ENCODE results near the gene SLC5A10.
"Not testable (repeated sequence)": the region's sequence is repeated elsewhere in the genome, so short reads cannot be mapped to it uniquely, and the experiment has no call there.

The SLC5A10 gene

GRCh38 chr17:18921485-18921884, 30.5 kb upstream of the SLC5A10 start:
- TF ChIP-seq EZH2 (optimal IDR thresholded peaks at IDR 0.05; ENCODE audit: low read depth, low read length) (no peak), EZH2phosphoT487 (IDR thresholded peaks at IDR 0.05; ENCODE audit: low read length) (no peak)
- Histone ChIP-seq H3K79me2 (ENCODE audit: low read length) (no peaks in the 10 kb centered on the region), H4K20me1 (ENCODE audit: insufficient read depth, low read length) (no peaks in the 10 kb centered on the region), H3K9ac (ENCODE audit: low read length) (no peak overlapping the region), H3K4me3 (ENCODE audit: low read length) (no peak overlapping the region), H3K9me2 (replicated peaks; ENCODE audit: insufficient read depth, low read length) (no peaks in the 10 kb centered on the region), H3K27ac (ENCODE audit: low read length) (peak overlapping the region; percentile 49), H3K4me1 (ENCODE audit: low read length) (peaks cover 15% of the 10 kb centered on the region), H3K4me2 (ENCODE audit: low read depth, low read length) (peak overlapping the region; percentile 34; the same call in 1 of the 2 replicates), H3K36me3 (replicated peaks; ENCODE audit: insufficient read depth, low read length) (no peaks in the 10 kb centered on the region), H3F3A (ENCODE audit: insufficient read depth, low read length) (peaks cover 8% of the 10 kb centered on the region; the same call in 1 of the 2 replicates), H2AFZ (ENCODE audit: low read length) (no peak overlapping the region), H3K27me3 (replicated peaks; ENCODE audit: insufficient read depth, low read length) (no peaks in the 10 kb centered on the region), H3K9me3 (replicated peaks; ENCODE audit: insufficient read depth, low read length) (no peaks in the 10 kb centered on the region)
- DNase-seq, result no peak

DNA sequence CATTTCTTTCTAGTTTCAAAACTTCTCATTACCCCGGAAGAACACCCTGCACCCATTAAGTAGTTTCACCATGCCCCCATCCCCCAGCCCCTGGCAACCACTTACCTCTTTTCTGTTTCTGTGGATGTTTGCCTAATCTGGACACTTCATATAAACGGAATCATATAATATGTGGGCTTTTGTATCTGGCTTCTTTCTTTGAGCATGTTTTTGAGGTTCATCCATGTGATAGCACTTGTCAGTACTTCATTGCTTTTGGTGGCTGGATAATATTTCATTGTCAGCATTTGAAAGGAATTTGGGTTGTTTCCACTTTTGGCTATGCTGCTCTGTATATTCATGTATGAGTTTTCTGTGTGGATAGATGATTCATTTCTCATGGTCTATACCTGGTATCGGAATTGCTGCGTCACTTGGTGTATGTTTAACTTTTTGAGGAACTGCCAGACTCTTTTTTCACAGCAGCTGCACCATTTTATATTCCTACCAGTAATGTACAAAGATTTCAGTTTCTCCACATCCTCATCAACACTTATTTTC, 30.0 kb upstream of the SLC5A10 start:
- Histone ChIP-seq H3K79me2 (ENCODE audit: low read length) (no peaks in the 10 kb centered on the region), H3K9ac (ENCODE audit: low read length) (no peak overlapping the region), H3K4me2 (ENCODE audit: low read depth, low read length) (peak overlapping the region; percentile 34; the same call in 1 of the 2 replicates)

DNA sequence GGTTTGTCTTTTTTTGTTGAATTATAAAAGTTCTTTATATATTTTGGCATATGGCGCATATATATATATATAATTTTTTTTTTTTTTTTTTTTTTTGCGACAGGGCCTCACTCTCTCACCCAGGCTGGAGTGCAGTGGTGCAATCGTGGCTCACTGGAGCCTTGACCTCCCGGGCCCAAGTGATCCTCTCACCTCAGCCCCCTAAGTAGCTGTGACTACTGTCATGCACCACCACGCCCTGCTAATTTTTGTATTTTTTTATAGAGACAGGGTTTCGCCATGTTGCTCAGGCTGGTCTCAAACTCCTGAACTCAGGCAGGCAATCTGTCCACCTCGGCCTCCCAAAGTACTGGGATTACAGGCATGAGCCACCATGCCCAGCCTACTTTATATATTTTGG, 29.4 kb upstream of the SLC5A10 start:
- not testable (repeated sequence) for H2AFZ ChIP-seq (ENCODE audit: low read length); H3K4me2 ChIP-seq (ENCODE audit: low read depth, low read length); H3K9me3 ChIP-seq (replicated peaks; ENCODE audit: insufficient read depth, low read length); H3K79me2 ChIP-seq (ENCODE audit: low read length); H3K27me3 ChIP-seq (replicated peaks; ENCODE audit: insufficient read depth, low read length); H3K9ac ChIP-seq (ENCODE audit: low read length); H3K4me3 ChIP-seq (ENCODE audit: low read length); H3K9me2 ChIP-seq (replicated peaks; ENCODE audit: insufficient read depth, low read length); DNase-seq; H3K36me3 ChIP-seq (replicated peaks; ENCODE audit: insufficient read depth, low read length); H4K20me1 ChIP-seq (ENCODE audit: insufficient read depth, low read length); H3F3A ChIP-seq (ENCODE audit: insufficient read depth, low read length)
- peak overlapping the region; percentile 49; the same call in 1 of the 2 replicates for H3K27ac ChIP-seq (ENCODE audit: low read length)
- H3K4me1 ChIP-seq (ENCODE audit: low read length), result peaks cover 15% of the 10 kb centered on the region

More for the DNA sequence above, 30.0 kb upstream of the SLC5A10 start:
- peaks cover 8% of the 10 kb centered on the region; the same call in 1 of the 2 replicates for H3F3A ChIP-seq (ENCODE audit: insufficient read depth, low read length)
- no peaks in the 10 kb centered on the region for H3K27me3 ChIP-seq (replicated peaks; ENCODE audit: insufficient read depth, low read length)
- no peak overlapping the region for H2AFZ ChIP-seq (ENCODE audit: low read length)
- H4K20me1 ChIP-seq (ENCODE audit: insufficient read depth, low read length), result no peaks in the 10 kb centered on the region
- H3K9me3 ChIP-seq (replicated peaks; ENCODE audit: insufficient read depth, low read length), result no peaks in the 10 kb centered on the region
- peak; percentile 19 for DNase-seq
- H3K36me3 ChIP-seq (replicated peaks; ENCODE audit: insufficient read depth, low read length), result no peaks in the 10 kb centered on the region
- TF ChIP-seq EZH2 (optimal IDR thresholded peaks at IDR 0.05; ENCODE audit: low read depth, low read length), result no peak
- TF ChIP-seq EZH2phosphoT487 (IDR thresholded peaks at IDR 0.05; ENCODE audit: low read length), result no peak
- TF ChIP-seq, protein P1, sequence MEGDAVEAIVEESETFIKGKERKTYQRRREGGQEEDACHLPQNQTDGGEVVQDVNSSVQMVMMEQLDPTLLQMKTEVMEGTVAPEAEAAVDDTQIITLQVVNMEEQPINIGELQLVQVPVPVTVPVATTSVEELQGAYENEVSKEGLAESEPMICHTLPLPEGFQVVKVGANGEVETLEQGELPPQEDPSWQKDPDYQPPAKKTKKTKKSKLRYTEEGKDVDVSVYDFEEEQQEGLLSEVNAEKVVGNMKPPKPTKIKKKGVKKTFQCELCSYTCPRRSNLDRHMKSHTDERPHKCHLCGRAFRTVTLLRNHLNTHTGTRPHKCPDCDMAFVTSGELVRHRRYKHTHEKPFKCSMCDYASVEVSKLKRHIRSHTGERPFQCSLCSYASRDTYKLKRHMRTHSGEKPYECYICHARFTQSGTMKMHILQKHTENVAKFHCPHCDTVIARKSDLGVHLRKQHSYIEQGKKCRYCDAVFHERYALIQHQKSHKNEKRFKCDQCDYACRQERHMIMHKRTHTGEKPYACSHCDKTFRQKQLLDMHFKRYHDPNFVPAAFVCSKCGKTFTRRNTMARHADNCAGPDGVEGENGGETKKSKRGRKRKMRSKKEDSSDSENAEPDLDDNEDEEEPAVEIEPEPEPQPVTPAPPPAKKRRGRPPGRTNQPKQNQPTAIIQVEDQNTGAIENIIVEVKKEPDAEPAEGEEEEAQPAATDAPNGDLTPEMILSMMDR (IDR thresholded peaks at IDR 0.05; ENCODE audit: low read length), result no peak
- H3K4me3 ChIP-seq (ENCODE audit: low read length), result no peak overlapping the region
- peaks cover 15% of the 10 kb centered on the region for H3K4me1 ChIP-seq (ENCODE audit: low read length)
- peak overlapping the region; percentile 49; the same call in 1 of the 2 replicates for H3K27ac ChIP-seq (ENCODE audit: low read length)
- no peaks in the 10 kb centered on the region for H3K9me2 ChIP-seq (replicated peaks; ENCODE audit: insufficient read depth, low read length)

DNA sequence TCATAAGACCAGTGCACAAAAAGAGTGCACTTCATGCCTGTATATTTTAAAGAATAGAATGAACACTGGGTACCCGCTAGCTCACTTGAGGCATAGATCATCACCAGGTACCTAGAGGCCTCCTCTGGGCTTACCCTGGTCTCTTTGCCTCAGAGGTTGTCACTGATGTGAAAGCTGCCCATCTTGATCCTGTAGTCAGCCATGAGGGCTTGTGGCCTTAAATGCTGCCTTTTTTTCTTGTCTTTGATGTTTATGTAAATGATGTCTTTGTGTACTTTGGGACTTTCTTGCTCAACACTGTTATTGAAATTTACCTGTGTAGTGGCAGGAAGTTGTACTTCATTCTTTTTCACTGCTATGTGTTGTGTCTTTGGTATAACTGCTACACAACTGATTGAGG, 26.8 kb upstream of the SLC5A10 start:
- DNase-seq, result no peak
- no peak overlapping the region for H3K4me3 ChIP-seq (ENCODE audit: low read length)
- H3K79me2 ChIP-seq (ENCODE audit: low read length), result no peaks in the 10 kb centered on the region
- no peaks in the 10 kb centered on the region for H4K20me1 ChIP-seq (ENCODE audit: insufficient read depth, low read length)
- no peak overlapping the region for H2AFZ ChIP-seq (ENCODE audit: low read length)
- H3K9ac ChIP-seq (ENCODE audit: low read length), result no peak overlapping the region
- no peaks in the 10 kb centered on the region for H3K27me3 ChIP-seq (replicated peaks; ENCODE audit: insufficient read depth, low read length)
- H3F3A ChIP-seq (ENCODE audit: insufficient read depth, low read length), result peaks cover 8% of the 10 kb centered on the region; the same call in 1 of the 2 replicates
- H3K4me2 ChIP-seq (ENCODE audit: low read depth, low read length), result no peak overlapping the region
- no peak for TF ChIP-seq EZH2phosphoT487 (IDR thresholded peaks at IDR 0.05; ENCODE audit: low read length)
- TF ChIP-seq, protein P1 (IDR thresholded peaks at IDR 0.05; ENCODE audit: low read length), result no peak
- no peak for TF ChIP-seq EZH2 (optimal IDR thresholded peaks at IDR 0.05; ENCODE audit: low read depth, low read length)
- H3K9me2 ChIP-seq (replicated peaks; ENCODE audit: insufficient read depth, low read length), result no peaks in the 10 kb centered on the region
- H3K27ac ChIP-seq (ENCODE audit: low read length), result no peak overlapping the region
- H3K9me3 ChIP-seq (replicated peaks; ENCODE audit: insufficient read depth, low read length), result no peaks in the 10 kb centered on the region
- H3K36me3 ChIP-seq (replicated peaks; ENCODE audit: insufficient read depth, low read length), result no peaks in the 10 kb centered on the region
- H3K4me1 ChIP-seq (ENCODE audit: low read length), result peaks cover 15% of the 10 kb centered on the region
